Transverse colon (tissue), 3 donors: ENCODE measurements around the gene NKD2.

ENCODE experiments used
- CTCF ChIP-seq, 5 experiments: fragments of 200-600 bp in 3 of 5; fragments of 450-650 bp in 2 of 5; sonication (generic) in 3 of 5; IDR thresholded peaks; 1 replicate in 2 of 5; 2 replicates in 3 of 5; pipeline ENCODE4 v1.5.1; 2016 to 2017; ENCODE audit warnings: antibody characterized with exemption in 5 of 5, inconsistent platforms in 3 of 5, mild to moderate bottlenecking in 2 of 5, moderate library complexity in 1 of 5
- POLR2A ChIP-seq: fragments of 450-650 bp; IDR thresholded peaks from one replicate; pipeline ENCODE4 v1.6.1; 2016; ENCODE audit warnings: antibody characterized with exemption, mild to moderate bottlenecking, moderate library complexity

- TF ChIP-seq POLR2A (no peak), CTCF (IDR thresholded peaks at IDR 0.05) (no peak)
Measured at GRCh38 chr5:1048162-1048721, 39.6 kb downstream of the NKD2 start.
